GM20000 (cell line): ENCODE data around the gene C12orf56.
"Not testable (repeated sequence)": the region's sequence is repeated elsewhere in the genome, so short reads cannot be mapped to it uniquely, and the experiment has no call there.

Experiments
- DNase-seq: peaks from one replicate; pipeline ENCODE4 v3.0.0; 2012; ENCODE audit warnings: low spot score
- TF ChIP-seq, protein P1 (sequence below): IDR thresholded peaks from 2 replicates; pipeline ENCODE4 v1.5.1; 2012; ENCODE audit warnings: mild to moderate bottlenecking, control low read depth; ENCODE audit errors: extremely low read depth, missing control alignments

The C12orf56 gene

DNA sequence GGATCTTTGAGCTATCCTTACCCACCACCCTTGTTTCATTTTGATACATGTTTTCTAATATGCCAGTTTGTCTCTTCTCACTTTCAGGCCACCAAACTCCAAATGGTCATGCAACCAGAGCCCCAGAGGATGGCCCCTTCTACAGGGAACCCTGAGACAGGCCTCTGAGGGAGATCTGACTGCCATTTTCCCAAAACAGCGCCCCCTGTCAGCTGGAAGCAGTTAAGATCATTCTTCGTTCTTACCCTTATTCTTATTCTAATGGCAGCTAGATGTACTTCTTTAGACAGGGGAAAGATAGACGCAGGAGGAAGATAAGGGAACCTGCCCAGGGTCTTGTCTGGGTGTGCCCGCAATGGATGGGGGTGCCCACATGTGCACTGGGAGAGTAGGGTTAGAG lies 38.4 kb downstream of the C12orf56 start:
- TF ChIP-seq, protein P1, sequence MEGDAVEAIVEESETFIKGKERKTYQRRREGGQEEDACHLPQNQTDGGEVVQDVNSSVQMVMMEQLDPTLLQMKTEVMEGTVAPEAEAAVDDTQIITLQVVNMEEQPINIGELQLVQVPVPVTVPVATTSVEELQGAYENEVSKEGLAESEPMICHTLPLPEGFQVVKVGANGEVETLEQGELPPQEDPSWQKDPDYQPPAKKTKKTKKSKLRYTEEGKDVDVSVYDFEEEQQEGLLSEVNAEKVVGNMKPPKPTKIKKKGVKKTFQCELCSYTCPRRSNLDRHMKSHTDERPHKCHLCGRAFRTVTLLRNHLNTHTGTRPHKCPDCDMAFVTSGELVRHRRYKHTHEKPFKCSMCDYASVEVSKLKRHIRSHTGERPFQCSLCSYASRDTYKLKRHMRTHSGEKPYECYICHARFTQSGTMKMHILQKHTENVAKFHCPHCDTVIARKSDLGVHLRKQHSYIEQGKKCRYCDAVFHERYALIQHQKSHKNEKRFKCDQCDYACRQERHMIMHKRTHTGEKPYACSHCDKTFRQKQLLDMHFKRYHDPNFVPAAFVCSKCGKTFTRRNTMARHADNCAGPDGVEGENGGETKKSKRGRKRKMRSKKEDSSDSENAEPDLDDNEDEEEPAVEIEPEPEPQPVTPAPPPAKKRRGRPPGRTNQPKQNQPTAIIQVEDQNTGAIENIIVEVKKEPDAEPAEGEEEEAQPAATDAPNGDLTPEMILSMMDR: no peak
- DNase-seq: no peak

DNA sequence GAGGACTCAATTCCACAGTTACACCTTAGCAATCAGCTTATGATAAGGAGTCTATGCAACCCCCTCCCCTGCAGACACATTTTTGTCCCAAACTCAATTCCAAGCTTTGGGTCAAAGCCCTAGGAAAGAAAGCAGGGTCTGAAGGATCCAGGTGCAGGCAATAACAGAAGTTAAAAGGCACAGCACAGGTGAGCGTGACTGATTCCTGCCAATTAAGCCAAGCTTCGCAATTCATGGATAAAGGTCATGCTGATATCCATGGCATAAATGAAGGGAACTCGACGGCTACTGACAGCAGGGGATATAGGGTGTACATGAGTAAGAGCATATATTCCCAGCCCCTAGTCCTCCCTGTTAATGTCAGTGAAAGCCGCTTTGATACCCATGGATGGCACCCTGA lies 39.3 kb downstream of the C12orf56 start:
- TF ChIP-seq, protein P1: no peak
- no peak for DNase-seq

DNA sequence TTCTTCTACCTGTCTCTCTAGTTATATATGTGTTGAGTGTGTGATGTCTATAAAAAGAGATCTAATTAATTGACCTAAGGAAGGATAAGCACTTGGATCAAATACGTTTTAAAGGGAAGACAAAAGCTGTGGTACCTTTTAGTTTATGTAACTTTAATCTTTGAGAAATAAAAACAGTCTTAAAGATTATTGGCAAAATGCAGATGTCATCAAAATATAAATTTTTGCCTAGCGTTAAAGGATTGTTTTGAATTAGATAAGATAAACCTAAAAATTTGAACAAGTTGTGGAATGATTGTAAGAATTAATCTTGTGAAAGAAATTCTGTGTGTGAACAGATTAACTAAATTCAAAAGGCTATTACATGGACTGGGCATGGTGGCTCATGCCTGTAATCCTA lies 42.9 kb downstream of the C12orf56 start:
- TF ChIP-seq, protein P1: no peak
- no peak for DNase-seq

DNA sequence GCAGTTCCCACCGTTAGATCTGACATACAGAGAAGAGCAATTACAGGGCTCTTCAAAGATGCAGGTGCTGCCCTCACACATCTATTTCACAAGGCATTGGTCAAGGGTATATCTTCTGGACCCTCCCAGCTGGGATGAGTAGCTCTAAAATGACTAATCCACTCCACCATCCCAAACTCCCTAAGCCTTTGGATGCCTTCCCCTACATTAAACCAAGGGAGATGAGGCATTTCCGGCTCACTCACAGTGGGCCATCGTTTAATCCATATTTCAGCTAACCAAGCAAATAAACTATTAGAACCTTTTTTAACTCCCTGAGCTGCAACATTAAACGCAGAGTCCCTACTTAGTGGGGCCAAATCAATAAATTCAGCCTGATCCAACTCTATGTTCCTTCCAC lies 45.9 kb downstream of the C12orf56 start:
- DNase-seq: not testable (repeated sequence)

DNA sequence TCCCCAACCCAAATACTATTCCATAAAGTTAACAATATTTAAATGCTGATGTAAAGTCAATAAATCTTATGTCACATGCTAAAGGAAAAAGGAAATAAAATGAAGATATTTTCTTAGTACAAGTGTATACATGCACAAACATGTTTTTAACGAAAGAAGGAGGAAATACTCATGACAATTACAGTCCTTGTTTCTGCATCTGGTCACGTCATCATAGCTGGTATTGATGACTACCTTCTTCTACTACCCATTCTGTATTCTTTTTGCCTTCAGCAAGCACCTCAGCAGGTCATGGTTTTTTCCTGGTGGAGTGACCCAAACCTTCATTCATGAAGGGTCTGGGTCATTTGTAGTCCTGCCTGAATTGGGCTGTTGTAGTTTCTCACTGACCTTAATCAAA lies 50.0 kb downstream of the C12orf56 start:
- DNase-seq: not testable (repeated sequence)

DNA sequence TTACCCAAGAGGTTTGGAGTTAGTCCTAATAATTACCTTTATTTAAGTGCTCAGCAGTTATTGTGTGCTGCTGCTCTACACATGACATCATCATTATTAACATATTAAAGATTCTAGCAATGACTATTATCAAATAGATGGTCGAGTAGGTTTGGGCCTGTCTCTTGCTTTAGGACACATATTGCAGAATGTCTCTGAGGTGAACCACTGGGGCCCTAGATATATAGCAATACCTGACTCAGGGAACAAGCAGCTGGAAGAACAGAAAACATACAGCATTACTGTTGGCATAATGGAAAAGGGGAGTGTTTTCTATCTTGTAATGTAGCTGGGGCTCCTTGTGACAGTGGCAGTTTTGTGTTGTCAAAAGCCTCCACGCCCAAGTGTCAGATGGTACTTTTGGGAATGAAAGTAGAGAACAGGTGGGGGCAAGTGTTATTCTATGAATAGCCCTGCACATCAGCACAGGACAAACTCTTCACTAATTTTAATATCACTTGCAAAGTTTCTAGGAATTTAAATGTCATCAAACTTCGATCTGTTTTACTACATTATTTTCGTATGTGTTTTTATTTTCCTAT lies 54.6 kb downstream of the C12orf56 start:
- no peak for DNase-seq
- TF ChIP-seq, protein P1: no peak

DNA sequence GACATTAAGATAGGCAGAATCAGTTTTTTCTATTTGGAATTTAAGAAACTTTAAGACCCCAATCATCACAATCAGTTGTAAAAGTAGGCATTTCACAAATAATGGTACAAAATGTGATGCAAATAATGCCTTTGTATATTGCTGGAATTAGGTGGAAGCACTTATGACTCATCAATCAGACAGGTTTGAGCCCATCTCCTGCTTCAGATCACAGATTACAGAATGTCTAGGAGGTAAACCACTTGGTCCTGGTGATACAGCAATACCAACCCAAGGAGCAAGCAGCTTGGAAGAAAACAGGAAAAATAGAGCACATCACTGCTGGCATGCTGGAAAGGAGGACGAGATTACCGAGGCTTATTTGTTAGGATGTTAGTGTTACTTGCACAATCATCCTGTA lies 57.6 kb downstream of the C12orf56 start:
- no peak for DNase-seq
- TF ChIP-seq, protein P1: no peak

DNA sequence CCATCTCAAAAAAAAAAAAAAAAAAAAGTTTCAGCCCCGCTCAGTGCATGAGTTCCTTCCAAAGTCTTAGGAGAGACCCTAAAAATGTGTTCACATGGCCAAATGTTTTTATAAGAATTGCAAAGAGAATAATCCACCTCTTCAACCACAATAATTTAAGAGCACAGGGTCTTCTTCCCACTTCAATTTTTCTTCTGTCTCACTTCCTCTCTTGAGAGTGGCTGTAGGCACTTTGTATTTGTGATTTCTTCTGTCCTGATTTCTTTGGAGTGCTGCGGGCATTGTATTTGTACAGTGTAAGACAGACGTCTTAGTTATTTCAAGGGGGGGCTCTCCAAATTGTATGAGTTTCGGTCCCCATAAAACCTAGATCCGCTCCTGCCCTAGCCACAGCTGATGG lies 58.3 kb downstream of the C12orf56 start:
- TF ChIP-seq, protein P1: no peak
- DNase-seq: no peak

DNA sequence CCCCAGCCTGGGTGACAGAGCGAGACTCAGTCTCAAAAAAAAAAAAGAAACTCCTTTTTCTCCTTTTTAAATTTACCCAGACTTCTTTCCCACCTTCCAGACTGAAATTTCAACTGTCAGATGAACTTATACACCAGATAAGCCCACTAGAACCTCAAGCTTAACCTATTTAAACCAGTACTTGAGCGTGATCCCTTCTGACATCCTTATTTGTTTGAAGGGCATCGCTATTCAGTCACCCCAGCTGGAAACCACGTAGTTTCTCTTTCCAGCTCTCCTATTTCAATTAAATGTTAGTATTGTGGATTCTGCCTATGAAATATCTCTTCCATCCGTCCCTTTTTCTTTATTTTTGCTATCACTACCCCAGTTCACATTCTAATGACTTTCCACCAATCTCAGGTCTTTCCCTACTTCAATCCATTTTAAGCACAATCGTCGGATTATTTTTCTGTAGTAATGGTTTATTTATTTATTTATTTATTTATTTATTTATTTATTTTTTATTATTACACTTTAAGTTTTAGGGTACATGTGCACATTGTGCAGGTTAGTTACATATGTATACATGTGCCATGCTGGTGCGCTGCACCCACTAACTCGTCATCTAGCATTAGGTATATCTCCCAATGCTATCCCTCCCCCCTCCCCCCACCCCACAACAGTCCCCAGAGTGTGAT lies 61.4 kb downstream of the C12orf56 start:
- not testable (repeated sequence) for DNase-seq
